A204.1 (cell line): ENCODE data around the gene PEAK1.
A peak's percentile ranks its signal among the peaks of the same experiment; 100 is the strongest.

ENCODE experiments used
- FAIRE-seq: peaks from 2 replicates; lab custom pipeline; 2012; peaks lifted over from hg19 to GRCh38; lab: Jason Lieb, UNC

The PEAK1 gene

GRCh38 chr15:77123854-77124253, 296.1 kb downstream of the PEAK1 start:
- no peak for FAIRE-seq

GRCh38 chr15:77122576-77122975, 297.3 kb downstream of the PEAK1 start:
- no peak for FAIRE-seq

GRCh38 chr15:77121599-77121998, 298.3 kb downstream of the PEAK1 start:
- FAIRE-seq, result no peak

GRCh38 chr15:77120576-77120975, 299.3 kb downstream of the PEAK1 start:
- FAIRE-seq, result no peak

GRCh38 chr15:77119446-77119845, 300.5 kb downstream of the PEAK1 start:
- no peak for FAIRE-seq

- FAIRE-seq, result peak; percentile 64
Observed at GRCh38 chr15:77118882-77119321, 301.0 kb downstream of the PEAK1 start.

GRCh38 chr15:77115179-77115578, 304.7 kb downstream of the PEAK1 start:
- FAIRE-seq, result no peak

- no peak for FAIRE-seq
Observed at GRCh38 chr15:77112838-77113504, 306.9 kb downstream of the PEAK1 start.

GRCh38 chr15:77111789-77112188, 308.1 kb downstream of the PEAK1 start:
- no peak for FAIRE-seq

- no peak for FAIRE-seq
Observed at GRCh38 chr15:77107531-77108355, 312.2 kb downstream of the PEAK1 start.

- no peak for FAIRE-seq
Observed at GRCh38 chr15:77107068-77107467, 312.8 kb downstream of the PEAK1 start.

- no peak for FAIRE-seq
Observed at GRCh38 chr15:77104155-77104554, 315.7 kb downstream of the PEAK1 start.

- no peak for FAIRE-seq
Observed at GRCh38 chr15:77099741-77100463, 320.0 kb downstream of the PEAK1 start.

GRCh38 chr15:77098572-77098971, 321.3 kb downstream of the PEAK1 start:
- no peak for FAIRE-seq

GRCh38 chr15:77097921-77098320, 322.0 kb downstream of the PEAK1 start:
- FAIRE-seq, result no peak

GRCh38 chr15:77097248-77097721, 322.6 kb downstream of the PEAK1 start:
- no peak for FAIRE-seq

- FAIRE-seq, result no peak
Observed at GRCh38 chr15:77096541-77096940, 323.4 kb downstream of the PEAK1 start.

- FAIRE-seq, result no peak
Observed at GRCh38 chr15:77096138-77096537, 323.8 kb downstream of the PEAK1 start.

GRCh38 chr15:77094397-77095030, 325.4 kb downstream of the PEAK1 start:
- FAIRE-seq, result no peak

GRCh38 chr15:77093436-77093835, 326.5 kb downstream of the PEAK1 start:
- FAIRE-seq, result no peak

- FAIRE-seq, result no peak
Observed at GRCh38 chr15:77091097-77091496, 328.8 kb downstream of the PEAK1 start.

GRCh38 chr15:77087213-77087612, 332.7 kb downstream of the PEAK1 start:
- no peak for FAIRE-seq
